HG02938 (cell line): ENCODE results near the gene ZNF438.
A peak's percentile ranks its signal among the peaks of the same experiment; 100 is the strongest.
"Not testable (repeated sequence)": the region's sequence is repeated elsewhere in the genome, so short reads cannot be mapped to it uniquely, and the experiment has no call there.

Source experiments
- ATAC-seq: cut with Tn5 transposase; IDR thresholded peaks from one replicate; pipeline ENCODE4 v1.9.1; 2021; ENCODE audit warnings: mild to moderate bottlenecking, moderate library complexity; ENCODE audit not compliant: unreplicated experiment

The ZNF438 gene

GRCh38 chr10:31051703-31052102 lies 20.0 kb upstream of the ZNF438 start:
- no peak for ATAC-seq

DNA sequence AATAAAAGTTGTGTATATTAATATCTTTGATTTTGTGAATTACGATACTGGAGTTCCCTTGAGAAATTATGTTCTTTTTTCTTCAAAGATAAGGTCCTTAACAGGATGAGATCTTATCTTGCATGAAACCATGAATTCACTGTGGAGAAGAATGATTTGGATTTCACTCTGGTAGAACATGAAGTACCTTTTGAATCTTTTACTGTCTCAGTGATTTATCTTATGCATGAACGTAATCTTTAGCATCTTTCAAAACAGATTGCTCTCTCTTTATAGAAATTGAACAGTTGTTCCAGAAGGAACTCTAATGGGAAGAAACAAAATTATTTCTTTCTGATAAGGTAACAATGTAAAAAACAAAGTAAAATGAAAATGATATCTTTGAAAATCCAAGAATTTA lies 11.0 kb upstream of the ZNF438 start:
- ATAC-seq = no peak

- no peak for ATAC-seq
Observed at GRCh38 chr10:31041011-31041410, 9.3 kb upstream of the ZNF438 start.

GRCh38 chr10:31039006-31039405 lies 7.3 kb upstream of the ZNF438 start:
- not testable (repeated sequence) for ATAC-seq

DNA sequence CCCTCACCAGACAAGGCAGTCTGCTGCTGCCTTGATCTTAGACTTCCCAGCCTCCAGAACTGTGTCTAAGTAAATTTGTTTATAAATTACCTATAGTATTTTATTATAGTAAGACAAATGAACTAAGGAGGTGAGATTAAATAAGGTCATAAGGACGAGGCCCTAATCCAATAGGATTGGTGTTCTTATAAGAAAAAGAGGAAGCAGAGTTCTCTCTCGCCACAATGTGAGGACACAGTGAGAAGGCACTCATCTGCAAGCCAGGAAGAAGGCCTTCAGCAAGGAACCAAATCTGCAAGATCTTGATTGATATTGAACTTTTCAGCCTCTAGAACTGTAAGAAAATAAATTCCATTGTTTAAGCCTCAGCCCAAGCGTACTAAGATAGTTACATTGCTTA lies 6.1 kb upstream of the ZNF438 start:
- no peak for ATAC-seq

GRCh38 chr10:31036209-31036608 lies 4.5 kb upstream of the ZNF438 start:
- ATAC-seq = no peak

- ATAC-seq = no peak
Observed at GRCh38 chr10:31035266-31035798, 3.7 kb upstream of the ZNF438 start.

DNA sequence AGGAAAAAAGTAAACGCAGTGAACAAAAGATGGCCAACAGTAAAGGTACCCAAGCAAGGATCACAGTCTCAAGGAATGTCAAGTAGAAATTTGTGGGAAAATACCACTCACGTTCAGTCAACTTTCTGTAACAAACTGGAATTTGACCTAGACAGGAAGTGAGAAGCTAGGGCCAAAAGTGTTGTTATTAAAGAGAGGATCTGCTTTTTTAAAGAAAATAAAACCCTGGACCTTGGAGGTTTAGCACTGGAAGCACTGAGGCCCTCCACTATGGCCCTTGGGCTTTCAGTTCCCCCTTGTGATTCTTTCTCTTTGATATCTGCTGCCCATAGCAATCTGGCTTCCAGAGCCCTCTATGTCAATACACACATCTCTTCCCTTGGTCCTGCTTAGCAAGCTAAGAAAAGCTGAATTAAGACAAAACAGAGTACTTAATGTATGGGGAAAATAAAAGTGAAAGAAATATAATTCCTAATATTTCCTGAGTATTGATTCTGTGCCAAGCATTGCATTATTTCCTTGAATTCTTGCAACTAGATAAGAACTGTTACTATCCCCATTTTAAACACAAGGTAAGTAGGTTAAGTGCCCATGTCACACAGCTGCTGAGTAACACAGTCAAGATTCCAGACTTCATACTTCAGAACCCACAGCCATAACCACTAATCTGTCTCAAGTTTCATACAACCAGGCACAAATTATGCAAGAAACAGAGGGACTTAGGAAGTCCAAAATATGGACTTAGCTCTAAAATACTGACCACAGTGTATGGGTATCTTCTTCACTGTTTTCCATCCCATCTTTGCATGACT lies 2.6 kb upstream of the ZNF438 start:
- no peak for ATAC-seq

GRCh38 chr10:31033147-31033546 lies 1.5 kb upstream of the ZNF438 start:
- no peak for ATAC-seq

- ATAC-seq = peak; percentile 81
Observed at GRCh38 chr10:31032258-31033132, 830 bp upstream of the ZNF438 start.

DNA sequence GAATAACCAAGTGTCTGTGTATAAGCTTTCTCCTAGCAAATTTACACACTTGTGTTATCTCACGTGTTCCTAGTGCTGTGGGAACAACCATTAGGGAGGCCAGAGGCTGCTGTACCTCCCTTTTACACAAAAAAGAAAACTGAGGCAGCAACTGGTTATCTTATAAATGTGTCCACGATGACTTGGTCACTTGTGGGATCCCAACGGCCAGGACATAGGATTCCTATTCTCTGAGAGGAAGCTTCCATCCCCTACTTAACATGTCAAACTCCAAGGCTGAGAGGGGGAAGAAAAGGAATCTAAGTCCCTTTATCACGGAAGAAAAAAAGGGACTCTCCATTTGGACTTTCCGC lies 484 bp downstream of the ZNF438 start:
- no peak for ATAC-seq

- ATAC-seq = no peak
Observed at GRCh38 chr10:31030800-31031199, 865 bp downstream of the ZNF438 start.

GRCh38 chr10:31030260-31030659 lies 1.4 kb downstream of the ZNF438 start:
- ATAC-seq = no peak

GRCh38 chr10:31028081-31028480 lies 3.6 kb downstream of the ZNF438 start:
- ATAC-seq = no peak

DNA sequence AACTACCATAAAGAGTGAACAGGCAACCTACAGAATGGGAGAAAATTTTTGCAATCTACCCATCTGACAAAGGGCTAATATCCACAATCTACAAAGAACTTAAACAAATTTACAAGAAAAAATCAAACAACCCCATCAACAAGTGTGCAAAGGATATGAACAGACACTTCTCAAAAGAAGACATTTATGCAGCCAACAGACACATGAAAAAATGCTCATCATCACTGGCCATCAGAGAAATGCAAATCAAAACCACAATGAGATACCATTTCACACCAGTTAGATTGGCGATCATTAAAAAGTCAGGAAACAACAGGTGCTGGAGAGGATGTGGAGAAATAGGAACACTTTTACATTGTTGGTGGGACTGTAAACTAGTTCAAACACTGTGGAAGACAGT lies 5.4 kb downstream of the ZNF438 start:
- not testable (repeated sequence) for ATAC-seq

DNA sequence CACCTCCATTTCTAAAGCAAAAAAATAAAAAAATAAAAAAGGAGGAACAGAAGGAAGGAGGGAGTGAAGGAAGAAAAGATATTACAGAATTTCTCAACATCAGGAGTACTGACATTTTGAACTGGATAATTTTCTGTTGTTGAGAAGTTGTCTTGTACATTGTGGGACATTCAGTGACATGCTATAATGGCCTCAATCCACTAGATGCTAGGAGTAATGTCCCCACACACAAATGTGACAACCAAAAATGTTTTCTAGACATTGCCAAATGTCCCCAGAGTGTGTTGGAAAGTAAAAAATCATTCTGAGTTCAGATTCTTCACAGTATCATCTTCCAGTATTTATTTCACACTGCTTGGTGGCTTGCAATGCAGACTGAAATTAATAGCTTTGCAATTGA lies 6.5 kb downstream of the ZNF438 start:
- no peak for ATAC-seq

- no peak for ATAC-seq
Observed at GRCh38 chr10:31023558-31023957, 8.1 kb downstream of the ZNF438 start.

GRCh38 chr10:31020209-31020608 lies 11.5 kb downstream of the ZNF438 start:
- no peak for ATAC-seq

DNA sequence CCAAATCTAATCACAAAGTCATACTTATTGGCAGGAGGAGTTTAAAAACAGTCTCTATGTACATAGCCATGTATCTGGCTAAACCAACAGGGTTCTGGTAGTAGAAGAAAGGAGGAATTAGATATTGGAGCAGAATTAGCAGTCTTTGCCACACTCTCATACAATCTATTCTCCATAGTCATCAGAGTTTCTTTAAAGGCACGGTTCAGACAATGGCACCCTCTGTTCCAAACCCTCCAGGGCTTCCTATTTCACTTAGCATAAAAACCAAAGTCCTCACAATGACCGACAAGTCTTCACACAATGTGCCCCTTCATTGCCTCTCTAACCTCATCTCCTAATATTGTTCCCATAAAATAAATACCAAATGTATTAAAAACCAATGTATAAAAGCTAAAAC lies 12.7 kb downstream of the ZNF438 start:
- no peak for ATAC-seq

- no peak for ATAC-seq
Observed at GRCh38 chr10:31018356-31018750, 13.3 kb downstream of the ZNF438 start.

GRCh38 chr10:31017534-31018355 lies 13.9 kb downstream of the ZNF438 start:
- ATAC-seq = no peak
